Tibial nerve (tissue), 4 donors: ENCODE measurements around the gene ADRA2B. TPM values are rescaled to one million over a fixed set of nuclear protein-coding genes. Genes with fewer than 3 reads are reported as not detected.

ENCODE experiments used
- DNase-seq, 2 donors: peaks; one replicate each; pipeline ENCODE4 v3.0.0-alpha.2; 2019; ENCODE audit warnings: low spot score in 2 of 2
- H3K27ac ChIP-seq, 4 donors: fragments of 200-600 bp; sonication (generic) in 3 of 4; one replicate each; pipeline ENCODE4 v1.5.1; 2017 to 2019; ENCODE audit warnings: mild to moderate bottlenecking in 1 of 4
- H3K27me3 ChIP-seq, 2 donors: fragments of 200-600 bp; sonication (generic) in 1 of 2; one replicate each; pipeline versions ENCODE4 v1.5.1 to v1.6.0; 2017 to 2019
- H3K36me3 ChIP-seq, 3 donors: fragments of 200-600 bp; sonication (generic); one replicate each; pipeline ENCODE4 v1.5.1; 2018 to 2019
- H3K4me1 ChIP-seq, 4 donors: fragments of 200-600 bp; sonication (generic) in 3 of 4; one replicate each; pipeline ENCODE4 v1.5.1; 2017 to 2019
- H3K4me3 ChIP-seq, 4 donors: fragments of 200-600 bp; sonication (generic) in 3 of 4; one replicate each; pipeline ENCODE4 v1.5.1; 2017 to 2019; ENCODE audit warnings: mild to moderate bottlenecking in 1 of 4, moderate library complexity in 1 of 4
- H3K9me3 ChIP-seq, 4 donors: fragments of 200-600 bp; sonication (generic) in 3 of 4; one replicate each; pipeline ENCODE4 v1.5.1; 2017 to 2019
- EP300 ChIP-seq, 2 donors: sonication (generic); formaldehyde crosslinking; IDR thresholded peaks; one replicate each; pipeline ENCODE4 v1.6.1; 2017; ENCODE audit warnings: antibody characterized with exemption in 2 of 2, mild to moderate bottlenecking in 1 of 2
- POLR2A ChIP-seq, 2 donors: fragments of 450-650 bp; IDR thresholded peaks; one replicate each; pipeline ENCODE4 v1.6.1; 2017; ENCODE audit warnings: antibody characterized with exemption in 2 of 2, mild to moderate bottlenecking in 2 of 2, moderate library complexity in 2 of 2
- WGBS, 2 donors: methylation state at CpG; one replicate each; pipeline ENCODE4 v1.1.5; 2018; 5-methylcytosine and 5-hydroxymethylcytosine counted together
- total RNA-seq, 4 donors: library from RNA; depleted of rRNA; stranded (reverse); fragments of >200 nt; gene quantifications; one replicate each; pipeline ENCODE4 v1.1.0, GENCODE V29; 2016
- TF ChIP-seq, protein P1 (sequence below), 5 experiments: fragments of 200-600 bp in 3 of 5; fragments of 450-650 bp in 2 of 5; sonication (generic) in 3 of 5; IDR thresholded peaks; one replicate each; pipeline ENCODE4 v1.5.1; 2016 to 2019; ENCODE audit warnings: antibody characterized with exemption in 5 of 5, mild to moderate bottlenecking in 3 of 5, moderate library complexity in 2 of 5

ADRA2B gene
- total RNA-seq, 4 donors from 2014 or later = 2.1 to 5.0 (median 4.7) TPM

DNA sequence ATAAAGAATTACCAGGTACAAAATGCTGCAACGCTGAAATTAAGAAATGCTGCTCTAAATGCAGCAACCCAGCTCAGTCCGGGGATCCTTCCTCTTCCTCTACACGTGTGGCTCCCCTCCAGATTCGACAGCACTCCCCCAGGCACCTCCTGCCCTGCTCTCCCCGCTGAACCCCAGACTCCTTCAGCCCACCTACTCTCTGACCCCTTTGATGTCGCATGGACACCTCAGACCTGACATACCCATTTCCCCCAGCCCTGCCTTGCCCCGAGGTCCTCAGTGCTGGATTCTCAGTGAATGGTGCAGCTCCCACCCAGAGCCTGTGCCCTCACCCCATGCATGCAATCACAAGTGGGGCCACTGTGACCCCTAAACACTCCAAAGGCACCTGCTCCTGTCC lies 4.6 kb upstream of the ADRA2B start:
- H3K9me3 ChIP-seq = no peaks in the 10 kb centered on the region
- TF ChIP-seq POLR2A (IDR thresholded peaks at IDR 0.05) (no peak), EP300 (IDR thresholded peaks at IDR 0.05) (no peak)
- TF ChIP-seq, protein P1, sequence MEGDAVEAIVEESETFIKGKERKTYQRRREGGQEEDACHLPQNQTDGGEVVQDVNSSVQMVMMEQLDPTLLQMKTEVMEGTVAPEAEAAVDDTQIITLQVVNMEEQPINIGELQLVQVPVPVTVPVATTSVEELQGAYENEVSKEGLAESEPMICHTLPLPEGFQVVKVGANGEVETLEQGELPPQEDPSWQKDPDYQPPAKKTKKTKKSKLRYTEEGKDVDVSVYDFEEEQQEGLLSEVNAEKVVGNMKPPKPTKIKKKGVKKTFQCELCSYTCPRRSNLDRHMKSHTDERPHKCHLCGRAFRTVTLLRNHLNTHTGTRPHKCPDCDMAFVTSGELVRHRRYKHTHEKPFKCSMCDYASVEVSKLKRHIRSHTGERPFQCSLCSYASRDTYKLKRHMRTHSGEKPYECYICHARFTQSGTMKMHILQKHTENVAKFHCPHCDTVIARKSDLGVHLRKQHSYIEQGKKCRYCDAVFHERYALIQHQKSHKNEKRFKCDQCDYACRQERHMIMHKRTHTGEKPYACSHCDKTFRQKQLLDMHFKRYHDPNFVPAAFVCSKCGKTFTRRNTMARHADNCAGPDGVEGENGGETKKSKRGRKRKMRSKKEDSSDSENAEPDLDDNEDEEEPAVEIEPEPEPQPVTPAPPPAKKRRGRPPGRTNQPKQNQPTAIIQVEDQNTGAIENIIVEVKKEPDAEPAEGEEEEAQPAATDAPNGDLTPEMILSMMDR (IDR thresholded peaks at IDR 0.05) = no peak
- H3K36me3 ChIP-seq = no peaks in the 10 kb centered on the region
- peaks cover 0 to 15% (median 5%) of the 10 kb centered on the region in 4 donors for H3K4me1 ChIP-seq
- no peak for DNase-seq
- H3K4me3 ChIP-seq = no peak overlapping the region
- H3K27me3 ChIP-seq = peaks cover 0 to 51% of the 10 kb centered on the region in 2 donors
- WGBS, 2 donors = 65 to 67% methylated on average over 7 of the region's 7 CpGs
- H3K27ac ChIP-seq = no peak overlapping the region

DNA sequence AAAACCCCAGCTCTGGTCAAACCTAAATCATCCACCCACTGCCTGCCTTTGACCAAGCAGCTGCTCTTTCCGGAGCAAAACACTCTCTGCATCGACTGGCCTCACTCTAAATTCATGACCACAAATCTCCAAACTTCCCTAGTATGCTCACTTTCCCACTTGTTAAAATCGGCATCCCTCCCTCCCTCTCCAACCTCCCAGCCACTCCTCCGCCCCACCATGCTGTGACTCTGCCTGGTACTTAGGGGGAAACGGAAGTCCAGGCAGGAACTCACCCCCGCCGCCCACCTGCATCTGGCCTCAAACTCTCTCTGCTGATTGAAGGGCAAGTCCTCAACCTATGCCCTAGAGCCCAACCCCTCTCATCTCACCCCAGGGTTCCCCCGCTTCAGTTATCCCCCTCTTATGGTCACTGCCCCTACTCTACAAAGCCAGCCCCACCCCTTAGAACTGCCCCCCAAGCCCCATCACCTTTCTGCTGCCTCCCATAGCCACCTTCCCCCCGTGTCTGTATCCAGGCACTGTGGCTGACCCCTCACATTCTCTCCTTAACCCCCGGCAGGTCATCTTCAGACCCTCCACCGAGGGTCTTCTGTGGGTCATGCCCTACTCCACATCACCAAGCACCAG lies 3.8 kb upstream of the ADRA2B start:
- no peak for TF ChIP-seq EP300 (IDR thresholded peaks at IDR 0.05)
- no peak for TF ChIP-seq POLR2A (IDR thresholded peaks at IDR 0.05)
- TF ChIP-seq, protein P1 (IDR thresholded peaks at IDR 0.05) = no peak

DNA sequence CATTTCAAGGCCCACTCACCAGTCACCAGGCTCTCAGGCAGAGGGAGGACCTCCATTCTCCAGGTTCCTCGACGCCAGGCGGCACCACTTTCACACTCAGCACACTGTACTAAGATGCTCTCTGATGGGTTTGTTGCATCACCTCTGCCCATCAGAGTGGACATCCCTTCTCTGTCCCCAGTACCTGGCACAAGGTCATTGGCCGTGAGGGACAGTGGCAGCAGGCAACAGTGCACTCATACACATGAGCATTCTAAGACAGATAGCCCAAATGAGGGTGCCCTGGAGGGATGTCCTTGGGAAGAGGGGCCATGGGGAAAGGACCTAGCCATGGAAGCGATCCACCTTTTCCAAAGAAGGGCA lies 3.0 kb upstream of the ADRA2B start:
- TF ChIP-seq POLR2A (IDR thresholded peaks at IDR 0.05) (no peak), EP300 (IDR thresholded peaks at IDR 0.05) (no peak)
- TF ChIP-seq, protein P1 (IDR thresholded peaks at IDR 0.05) = no peak
- DNase-seq = no peak
- Histone ChIP-seq H3K27me3 (peaks cover 0 to 66% of the 10 kb centered on the region in 2 donors), H3K4me3 (no peak overlapping the region), H3K4me1 (peaks cover 0 to 19% (median 5%) of the 10 kb centered on the region in 4 donors), H3K27ac (no peak overlapping the region), H3K36me3 (no peaks in the 10 kb centered on the region), H3K9me3 (no peaks in the 10 kb centered on the region)
- WGBS, 2 donors = 90% methylated on average over 5 of the region's 5 CpGs

More for the DNA sequence above, 3.8 kb upstream of the ADRA2B start:
- DNase-seq = no peak
- Histone ChIP-seq H3K4me1 (peaks cover 0 to 19% (median 5%) of the 10 kb centered on the region in 4 donors), H3K4me3 (no peak overlapping the region), H3K36me3 (no peaks in the 10 kb centered on the region), H3K27ac (no peak overlapping the region), H3K9me3 (no peaks in the 10 kb centered on the region), H3K27me3 (peaks cover 0 to 59% of the 10 kb centered on the region in 2 donors)
- WGBS, 2 donors = 24 to 34% methylated on average over 11 of the region's 11 CpGs

DNA sequence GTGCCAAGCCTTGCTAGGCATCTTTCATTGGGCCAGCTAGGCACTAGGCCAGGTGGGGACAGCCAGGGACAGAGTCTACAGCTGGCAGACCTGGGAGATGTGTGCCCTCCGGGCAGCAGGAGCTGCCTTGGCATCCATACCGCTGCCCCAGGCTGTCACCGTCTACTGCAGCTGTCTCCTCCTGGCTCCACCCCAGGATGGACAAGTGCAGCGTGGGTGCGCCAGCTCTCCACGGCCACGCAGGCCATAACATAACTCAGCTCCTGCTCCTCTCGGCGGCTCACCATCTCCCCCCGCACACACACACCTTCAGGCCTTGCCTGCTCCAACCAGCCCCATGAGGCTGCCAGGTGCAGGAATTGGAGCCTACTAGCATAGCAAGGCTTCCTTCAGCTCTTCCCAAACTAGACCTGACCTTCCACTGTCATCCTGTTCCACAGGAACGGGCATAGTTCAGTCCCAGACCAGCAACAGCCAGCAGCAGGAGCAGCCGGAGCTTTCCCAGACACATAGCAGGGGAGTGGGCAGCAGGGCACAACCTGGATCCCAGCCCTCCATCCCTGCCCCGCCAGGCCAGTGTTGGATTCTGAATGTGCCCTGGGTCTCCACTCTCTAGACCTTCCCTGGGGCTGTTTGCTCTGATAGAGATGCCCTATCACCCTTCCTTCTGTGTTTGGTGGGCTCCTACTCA lies 2.5 kb upstream of the ADRA2B start:
- Histone ChIP-seq H3K36me3 (no peaks in the 10 kb centered on the region), H3K9me3 (no peaks in the 10 kb centered on the region), H3K27ac (no peak overlapping the region), H3K4me1 (peaks cover 0 to 19% (median 5%) of the 10 kb centered on the region in 4 donors), H3K27me3 (peaks cover 0 to 66% of the 10 kb centered on the region in 2 donors), H3K4me3 (no peak overlapping the region)
- 90 to 96% methylated on average over 12 of the region's 13 CpGs for WGBS, 2 donors
- TF ChIP-seq POLR2A (IDR thresholded peaks at IDR 0.05) (no peak), EP300 (IDR thresholded peaks at IDR 0.05) (no peak)
- TF ChIP-seq, protein P1 (IDR thresholded peaks at IDR 0.05) = no peak
- no peak for DNase-seq
